Neural progenitor cell (in vitro differentiated cells): ENCODE results near the gene CAMK2D.

Source experiments
- CTCF ChIP-seq: fragments of 200-600 bp; sonication (generic); IDR thresholded peaks from 2 replicates; pipeline ENCODE4 v1.5.1; 2017; ENCODE audit warnings: antibody characterized with exemption, mild to moderate bottlenecking
- EZH2 ChIP-seq: fragments of 200-600 bp; sonication (generic); IDR thresholded peaks from 2 replicates; pipeline ENCODE4 v1.6.1; 2017; ENCODE audit warnings: antibody characterized with exemption, mild to moderate bottlenecking, moderate library complexity

GRCh38 chr4:113603911-113604310, 157.6 kb downstream of the CAMK2D start:
- no peak for TF ChIP-seq CTCF
- TF ChIP-seq EZH2 = no peak
